ENCODE data around the gene FANCC. TPM values are rescaled to one million over a fixed set of nuclear protein-coding genes. Genes with fewer than 3 reads are reported as not detected.
A peak's percentile ranks its signal among the peaks of the same experiment; 100 is the strongest.
"Not testable (repeated sequence)": the region's sequence is repeated elsewhere in the genome, so short reads cannot be mapped to it uniquely, and the experiment has no call there.

FANCC gene
- total and polyA plus RNA-seq, 9 donors = 9.8 to 16.4 (median 15.0) TPM

GRCh38 chr9:95269803-95270773 lies 47.4 kb downstream of the FANCC start:
- WGBS (ENCODE audit: insufficient coverage) = 70% methylated on average over 10 of the region's 18 CpGs
- not testable (repeated sequence) for H3K9me3 ChIP-seq (replicated peaks; ENCODE audit: control insufficient read depth, low read depth, low read length); H3K27ac ChIP-seq (ENCODE audit: low read length); H3K4me1 ChIP-seq (ENCODE audit: control insufficient read depth, insufficient read depth, low read length); DNase-seq; H3K36me3 ChIP-seq (ENCODE audit: control insufficient read depth, insufficient read depth, low read length); H3K4me3 ChIP-seq (ENCODE audit: low read length); H3K27me3 ChIP-seq (ENCODE audit: control insufficient read depth, insufficient read depth, low read length)

GRCh38 chr9:95268681-95269080 lies 48.8 kb downstream of the FANCC start:
- peaks cover 2% of the 10 kb centered on the region for H3K9me3 ChIP-seq (replicated peaks; ENCODE audit: control insufficient read depth, low read depth, low read length)
- H3K36me3 ChIP-seq (ENCODE audit: control insufficient read depth, insufficient read depth, low read length) = no peaks in the 10 kb centered on the region
- H3K4me1 ChIP-seq (ENCODE audit: control insufficient read depth, insufficient read depth, low read length) = no peaks in the 10 kb centered on the region
- H3K27ac ChIP-seq (ENCODE audit: low read length) = no peak overlapping the region
- DNase-seq = peak; percentile 38
- H3K27me3 ChIP-seq (ENCODE audit: control insufficient read depth, insufficient read depth, low read length) = no peaks in the 10 kb centered on the region
- H3K4me3 ChIP-seq (ENCODE audit: low read length) = no peak overlapping the region
- no CpG with 5 or more reads among the region's 2 CpGs for WGBS (ENCODE audit: insufficient coverage)

- Histone ChIP-seq H3K9me3 (replicated peaks; ENCODE audit: control insufficient read depth, low read depth, low read length) (peaks cover 2% of the 10 kb centered on the region), H3K4me3 (ENCODE audit: low read length) (no peak overlapping the region), H3K36me3 (ENCODE audit: control insufficient read depth, insufficient read depth, low read length) (no peaks in the 10 kb centered on the region), H3K27ac (ENCODE audit: low read length) (no peak overlapping the region), H3K27me3 (ENCODE audit: control insufficient read depth, insufficient read depth, low read length) (no peaks in the 10 kb centered on the region), H3K4me1 (ENCODE audit: control insufficient read depth, insufficient read depth, low read length) (no peaks in the 10 kb centered on the region)
- DNase-seq = no peak
- WGBS (ENCODE audit: insufficient coverage) = no CpG with 5 or more reads among the region's 5 CpGs
These were observed 50.9 kb downstream of the FANCC start for GRCh38 chr9:95266649-95267048.

- WGBS (ENCODE audit: insufficient coverage) = 14% methylated on average over 2 of the region's 3 CpGs
- no peak overlapping the region for H3K27ac ChIP-seq (ENCODE audit: low read length)
- H3K4me1 ChIP-seq (ENCODE audit: control insufficient read depth, insufficient read depth, low read length) = no peaks in the 10 kb centered on the region
- H3K9me3 ChIP-seq (replicated peaks; ENCODE audit: control insufficient read depth, low read depth, low read length) = no peaks in the 10 kb centered on the region
- H3K36me3 ChIP-seq (ENCODE audit: control insufficient read depth, insufficient read depth, low read length) = no peaks in the 10 kb centered on the region
- no peak overlapping the region for H3K4me3 ChIP-seq (ENCODE audit: low read length)
- DNase-seq = no peak
- H3K27me3 ChIP-seq (ENCODE audit: control insufficient read depth, insufficient read depth, low read length) = no peaks in the 10 kb centered on the region
These were observed 51.5 kb downstream of the FANCC start for GRCh38 chr9:95265960-95266359.

GRCh38 chr9:95264954-95265615 lies 52.4 kb downstream of the FANCC start:
- WGBS (ENCODE audit: insufficient coverage) = 44% methylated on average over 2 of the region's 5 CpGs
- Histone ChIP-seq H3K9me3 (replicated peaks; ENCODE audit: control insufficient read depth, low read depth, low read length) (no peaks in the 10 kb centered on the region), H3K27me3 (ENCODE audit: control insufficient read depth, insufficient read depth, low read length) (no peaks in the 10 kb centered on the region), H3K27ac (ENCODE audit: low read length) (no peak overlapping the region), H3K4me3 (ENCODE audit: low read length) (no peak overlapping the region), H3K4me1 (ENCODE audit: control insufficient read depth, insufficient read depth, low read length) (no peaks in the 10 kb centered on the region), H3K36me3 (ENCODE audit: control insufficient read depth, insufficient read depth, low read length) (no peaks in the 10 kb centered on the region)
- peak; percentile 48 for DNase-seq

- H3K4me1 ChIP-seq (ENCODE audit: control insufficient read depth, insufficient read depth, low read length) = no peaks in the 10 kb centered on the region
- H3K36me3 ChIP-seq (ENCODE audit: control insufficient read depth, insufficient read depth, low read length) = no peaks in the 10 kb centered on the region
- H3K4me3 ChIP-seq (ENCODE audit: low read length) = no peak overlapping the region
- no peaks in the 10 kb centered on the region for H3K27me3 ChIP-seq (ENCODE audit: control insufficient read depth, insufficient read depth, low read length)
- no peaks in the 10 kb centered on the region for H3K9me3 ChIP-seq (replicated peaks; ENCODE audit: control insufficient read depth, low read depth, low read length)
- DNase-seq = no peak
- H3K27ac ChIP-seq (ENCODE audit: low read length) = no peak overlapping the region
- no CpG with 5 or more reads among the region's 1 CpG for WGBS (ENCODE audit: insufficient coverage)
These were observed 55.6 kb downstream of the FANCC start for GRCh38 chr9:95261890-95262289.

GRCh38 chr9:95250462-95251221 lies 66.9 kb downstream of the FANCC start:
- H3K9me3 ChIP-seq (replicated peaks; ENCODE audit: control insufficient read depth, low read depth, low read length) = no peaks in the 10 kb centered on the region
- no peak overlapping the region for H3K27ac ChIP-seq (ENCODE audit: low read length)
- WGBS (ENCODE audit: insufficient coverage) = 14% methylated on average over 6 of the region's 9 CpGs
- no peaks in the 10 kb centered on the region for H3K27me3 ChIP-seq (ENCODE audit: control insufficient read depth, insufficient read depth, low read length)
- no peak overlapping the region for H3K4me3 ChIP-seq (ENCODE audit: low read length)
- H3K4me1 ChIP-seq (ENCODE audit: control insufficient read depth, insufficient read depth, low read length) = peaks cover 13% of the 10 kb centered on the region
- peaks cover 9% of the 10 kb centered on the region for H3K36me3 ChIP-seq (ENCODE audit: control insufficient read depth, insufficient read depth, low read length)
- DNase-seq = peak; percentile 53

- WGBS (ENCODE audit: insufficient coverage) = no CpG with 5 or more reads among the region's 2 CpGs
- DNase-seq = peak; percentile 17
- no peaks in the 10 kb centered on the region for H3K27me3 ChIP-seq (ENCODE audit: control insufficient read depth, insufficient read depth, low read length)
These were observed 67.5 kb downstream of the FANCC start for GRCh38 chr9:95249986-95250385.

GRCh38 chr9:95246547-95246946 lies 71.0 kb downstream of the FANCC start:
- Histone ChIP-seq H3K27ac (ENCODE audit: low read length) (no peak overlapping the region), H3K4me1 (ENCODE audit: control insufficient read depth, insufficient read depth, low read length) (peaks cover 13% of the 10 kb centered on the region), H3K36me3 (ENCODE audit: control insufficient read depth, insufficient read depth, low read length) (peaks cover 12% of the 10 kb centered on the region), H3K9me3 (replicated peaks; ENCODE audit: control insufficient read depth, low read depth, low read length) (no peaks in the 10 kb centered on the region), H3K27me3 (ENCODE audit: control insufficient read depth, insufficient read depth, low read length) (no peaks in the 10 kb centered on the region), H3K4me3 (ENCODE audit: low read length) (no peak overlapping the region)
- DNase-seq = no peak
- WGBS (ENCODE audit: insufficient coverage) = no CpG with 5 or more reads among the region's 1 CpG

More at GRCh38 chr9:95249986-95250385, 67.5 kb downstream of the FANCC start:
- H3K9me3 ChIP-seq (replicated peaks; ENCODE audit: control insufficient read depth, low read depth, low read length) = no peaks in the 10 kb centered on the region
- no peak overlapping the region for H3K27ac ChIP-seq (ENCODE audit: low read length)
- H3K36me3 ChIP-seq (ENCODE audit: control insufficient read depth, insufficient read depth, low read length) = peaks cover 9% of the 10 kb centered on the region
- no peak overlapping the region for H3K4me3 ChIP-seq (ENCODE audit: low read length)
- H3K4me1 ChIP-seq (ENCODE audit: control insufficient read depth, insufficient read depth, low read length) = peaks cover 13% of the 10 kb centered on the region

GRCh38 chr9:95242613-95243012 lies 74.9 kb downstream of the FANCC start:
- DNase-seq = no peak
- Histone ChIP-seq H3K4me1 (ENCODE audit: control insufficient read depth, insufficient read depth, low read length) (no peaks in the 10 kb centered on the region), H3K27me3 (ENCODE audit: control insufficient read depth, insufficient read depth, low read length) (no peaks in the 10 kb centered on the region), H3K27ac (ENCODE audit: low read length) (no peak overlapping the region), H3K36me3 (ENCODE audit: control insufficient read depth, insufficient read depth, low read length) (peaks cover 12% of the 10 kb centered on the region), H3K9me3 (replicated peaks; ENCODE audit: control insufficient read depth, low read depth, low read length) (no peaks in the 10 kb centered on the region), H3K4me3 (ENCODE audit: low read length) (no peak overlapping the region)
